ENCODE results near the gene NMT1.

The NMT1 gene

GRCh38 chr17:45106096-45106495, 45.0 kb downstream of the NMT1 start:
- FAIRE-seq = no peak

- FAIRE-seq = no peak
These were observed 45.5 kb downstream of the NMT1 start for GRCh38 chr17:45106582-45106981.

- FAIRE-seq = no peak
These were observed 46.3 kb downstream of the NMT1 start for GRCh38 chr17:45107293-45108010.

- FAIRE-seq = no peak
These were observed 46.9 kb downstream of the NMT1 start for GRCh38 chr17:45108051-45108450.

GRCh38 chr17:45108595-45109521, 47.7 kb downstream of the NMT1 start:
- no peak for FAIRE-seq

GRCh38 chr17:45110676-45111611, 49.8 kb downstream of the NMT1 start:
- FAIRE-seq = no peak

GRCh38 chr17:45111850-45112249, 50.7 kb downstream of the NMT1 start:
- FAIRE-seq = no peak

GRCh38 chr17:45112559-45113423, 51.7 kb downstream of the NMT1 start:
- no peak for FAIRE-seq

GRCh38 chr17:45113424-45113754, 52.3 kb downstream of the NMT1 start:
- FAIRE-seq = no peak

GRCh38 chr17:45114117-45114932, 53.2 kb downstream of the NMT1 start:
- FAIRE-seq = no peak

- no peak for FAIRE-seq
These were observed 54.0 kb downstream of the NMT1 start for GRCh38 chr17:45115015-45115625.

- no peak for FAIRE-seq
These were observed 54.8 kb downstream of the NMT1 start for GRCh38 chr17:45115871-45116270.

GRCh38 chr17:45116434-45117016, 55.4 kb downstream of the NMT1 start:
- no peak for FAIRE-seq

- FAIRE-seq = no peak
These were observed 56.2 kb downstream of the NMT1 start for GRCh38 chr17:45117334-45117733.

GRCh38 chr17:45117848-45118646, 56.9 kb downstream of the NMT1 start:
- FAIRE-seq = no peak

- no peak for FAIRE-seq
These were observed 57.6 kb downstream of the NMT1 start for GRCh38 chr17:45118691-45119090.

- FAIRE-seq = no peak
These were observed 58.8 kb downstream of the NMT1 start for GRCh38 chr17:45119964-45120363.

- FAIRE-seq = no peak
These were observed 59.4 kb downstream of the NMT1 start for GRCh38 chr17:45120558-45120957.

- FAIRE-seq = no peak
These were observed 59.9 kb downstream of the NMT1 start for GRCh38 chr17:45121055-45121454.
